CD4-positive, alpha-beta T cell treated with Interleukin-15 for 4 hours (primary cell): ENCODE measurements around the gene TSPAN18.

Experiments
- DNase-seq: peaks from one replicate; pipeline ENCODE4 v3.0.0-alpha.2; 2020; ENCODE audit warnings: low spot score

Gene TSPAN18

GRCh38 chr11:44942029-44942955, 215.5 kb downstream of the TSPAN18 start:
- DNase-seq, result no peak

GRCh38 chr11:44943118-44943517, 216.4 kb downstream of the TSPAN18 start:
- DNase-seq, result no peak

- no peak for DNase-seq
Observed at GRCh38 chr11:44943696-44944095, 216.9 kb downstream of the TSPAN18 start.

- DNase-seq, result no peak
Observed at GRCh38 chr11:44944181-44944852, 217.6 kb downstream of the TSPAN18 start.

- no peak for DNase-seq
Observed at GRCh38 chr11:44944853-44945235, 218.1 kb downstream of the TSPAN18 start.

GRCh38 chr11:44945666-44946065, 218.9 kb downstream of the TSPAN18 start:
- DNase-seq, result no peak

- no peak for DNase-seq
Observed at GRCh38 chr11:44946263-44946662, 219.5 kb downstream of the TSPAN18 start.

- no peak for DNase-seq
Observed at GRCh38 chr11:44947114-44947513, 220.4 kb downstream of the TSPAN18 start.

GRCh38 chr11:44948155-44948554, 221.4 kb downstream of the TSPAN18 start:
- DNase-seq, result no peak

- DNase-seq, result peak; percentile 19
Observed at GRCh38 chr11:44949160-44950030, 222.6 kb downstream of the TSPAN18 start.

- no peak for DNase-seq
Observed at GRCh38 chr11:44950031-44950624, 223.4 kb downstream of the TSPAN18 start.

GRCh38 chr11:44950625-44951476, 224.1 kb downstream of the TSPAN18 start, which contains the start of gene TP53I11:
TP53I11 (minus strand) TSS chr11:44950883; CDS start chr11:44938335, 12,548 bp downstream.
- peak; percentile 65 for DNase-seq

GRCh38 chr11:44952082-44952481, 225.3 kb downstream of the TSPAN18 start:
- no peak for DNase-seq

GRCh38 chr11:44952500-44953260, 225.9 kb downstream of the TSPAN18 start:
- DNase-seq, result no peak

- DNase-seq, result no peak
Observed at GRCh38 chr11:44954051-44954906, 227.5 kb downstream of the TSPAN18 start.

GRCh38 chr11:44955015-44955738, 228.4 kb downstream of the TSPAN18 start:
- no peak for DNase-seq

GRCh38 chr11:44957040-44957515, 230.3 kb downstream of the TSPAN18 start:
- no peak for DNase-seq
